ENCODE measurements around the gene ODAD2. TPM values are rescaled to one million over a fixed set of nuclear protein-coding genes. Genes with fewer than 3 reads are reported as not detected.

The ODAD2 gene
- total and polyA plus RNA-seq, 2 donors (not counting 3 experiments of a cell fraction or from before 2014, with no cell fraction given) = 1.1 to 4.4 TPM

- TF ChIP-seq POLR2A (IDR thresholded peaks at IDR 0.05; ENCODE audit: low read depth, low read length) = no peak
- TF ChIP-seq MYC (IDR thresholded peaks at IDR 0.05; ENCODE audit: low read depth, low read length) = no peak
- TF ChIP-seq POLR2AphosphoS5 (IDR thresholded peaks at IDR 0.05; ENCODE audit: insufficient read depth, low read depth, low read length) = no peak
- TF ChIP-seq GATA2 (IDR thresholded peaks at IDR 0.05; ENCODE audit: insufficient read depth, insufficient read length, low read depth, low read length) = no peak
- no peak for TF ChIP-seq JUN (IDR thresholded peaks at IDR 0.05; ENCODE audit: borderline replicate concordance, insufficient read depth, insufficient read length, low read depth)
- TF ChIP-seq FOS (IDR thresholded peaks at IDR 0.05; ENCODE audit: borderline replicate concordance, insufficient read depth, low read length) = no peak
- TF ChIP-seq, protein P1, sequence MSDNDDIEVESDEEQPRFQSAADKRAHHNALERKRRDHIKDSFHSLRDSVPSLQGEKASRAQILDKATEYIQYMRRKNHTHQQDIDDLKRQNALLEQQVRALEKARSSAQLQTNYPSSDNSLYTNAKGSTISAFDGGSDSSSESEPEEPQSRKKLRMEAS (IDR thresholded peaks at IDR 0.05; ENCODE audit: insufficient read depth, insufficient read length) = no peak
- TF ChIP-seq EZH2 (IDR thresholded peaks at IDR 0.05; ENCODE audit: borderline replicate concordance, low read depth, low read length, severe bottlenecking) = no peak
- no peak for TF ChIP-seq CTCF (IDR thresholded peaks at IDR 0.05; ENCODE audit: extremely low read depth in 1 of 2, insufficient read depth in 1 of 2, low read depth in 1 of 2, low read length in 2 of 2)
- Histone ChIP-seq H3K4me2 (ENCODE audit: insufficient read depth, low read length) (no peak overlapping the region), H3K27me3 (ENCODE audit: control insufficient read depth in 2 of 2, insufficient read depth in 2 of 2, low read length in 2 of 2) (no peaks in the 10 kb centered on the region), H3K9me3 (replicated peaks; ENCODE audit: control insufficient read depth, insufficient read depth, low read length) (no peaks in the 10 kb centered on the region), H3K36me3 (ENCODE audit: control insufficient read depth in 2 of 2, extremely low read depth in 1 of 2, insufficient read depth in 2 of 2, low read length in 2 of 2) (no peaks in the 10 kb centered on the region), H3K4me1 (ENCODE audit: control insufficient read depth, extremely low read depth, insufficient read depth, low read length) (no peaks in the 10 kb centered on the region), H2AFZ (ENCODE audit: low read depth, low read length) (no peak overlapping the region), H3K4me3 (replicated peaks in 1 of 3; ENCODE audit: insufficient read depth in 1 of 3, low read depth in 1 of 3, low read length in 3 of 3) (no peak overlapping the region), H3K79me2 (ENCODE audit: control insufficient read depth, insufficient read depth, low read length) (no peaks in the 10 kb centered on the region), H4K20me1 (replicated peaks; ENCODE audit: control insufficient read depth, extremely low read depth, insufficient read depth, low read length) (no peaks in the 10 kb centered on the region), H3K9me1 (replicated peaks; ENCODE audit: control insufficient read depth, extremely low read depth, insufficient read depth, low read length) (no peaks in the 10 kb centered on the region), H3K27ac (ENCODE audit: insufficient read depth, low read depth, low read length) (no peak overlapping the region), H3K9ac (replicated peaks; ENCODE audit: extremely low read depth, insufficient read depth, low read length) (no peak overlapping the region)
- BruUV-seq (replicated peaks) = no TSS peak
- FAIRE-seq = peak; percentile 44
- no peak for DNase-seq (ENCODE audit: low read depth, low spot score)
- ChIA-PET POLR2A (no interaction called here), CTCF (interaction anchor here (0.7 to 1.8 kb wide), 3 partner anchors 11 to 232 kb away, joined by 3 to 6 read pairs (median 4); no protein-coding TSS in a partner anchor)
- intact Hi-C loops (cut with micrococcal nuclease) (no loop called here), dilution Hi-C loops (cut with MboI; ENCODE audit: extremely low pct_ligation_motif_present, low sequenced_read_pairs) (no loop called here)
Observed at GRCh38 chr10:27947540-27947939, 51.3 kb downstream of the ODAD2 start.
